ACHN (cell line): ENCODE measurements around the gene MTG1.
"Not testable (repeated sequence)": the region's sequence is repeated elsewhere in the genome, so short reads cannot be mapped to it uniquely, and the experiment has no call there.

Experiments used
- DNase-seq: peaks from one replicate; pipeline ENCODE4 v3.0.0-alpha.2; 2015
- in situ Hi-C: cut with HindIII; loops from 2 replicates; pipeline ENCODE4 v1.10.0; 2017; ENCODE audit warnings: low sequenced_read_pairs, low pct_ligation_motif_present, low pct_unique_long_range_greater_than_20kb

Gene MTG1

DNA sequence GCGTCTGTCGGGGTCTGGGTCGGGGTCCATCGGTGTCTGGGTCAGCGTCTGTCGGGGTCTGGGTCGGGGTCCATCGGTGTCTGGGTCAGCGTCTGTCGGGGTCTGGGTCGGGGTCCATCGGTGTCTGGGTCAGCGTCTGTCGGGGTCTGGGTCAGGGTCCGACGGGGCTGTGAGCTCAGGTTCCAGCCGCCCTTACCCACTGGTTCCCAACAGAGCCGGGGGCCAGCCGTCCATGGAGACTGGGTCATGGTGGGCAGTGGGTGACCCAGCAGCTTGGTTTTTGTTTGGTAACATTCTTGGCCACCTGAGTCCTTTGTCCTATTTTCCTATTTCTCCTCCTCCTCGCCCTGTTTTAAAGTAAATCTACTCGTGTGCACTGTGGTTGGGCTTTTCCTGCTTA, 47.4 kb downstream of the MTG1 start:
- in situ Hi-C loops, DNase-seq: not testable (repeated sequence)

GRCh38 chr10:133441780-133442179, 47.8 kb downstream of the MTG1 start:
- in situ Hi-C loops: no loop called here
- no peak for DNase-seq

DNA sequence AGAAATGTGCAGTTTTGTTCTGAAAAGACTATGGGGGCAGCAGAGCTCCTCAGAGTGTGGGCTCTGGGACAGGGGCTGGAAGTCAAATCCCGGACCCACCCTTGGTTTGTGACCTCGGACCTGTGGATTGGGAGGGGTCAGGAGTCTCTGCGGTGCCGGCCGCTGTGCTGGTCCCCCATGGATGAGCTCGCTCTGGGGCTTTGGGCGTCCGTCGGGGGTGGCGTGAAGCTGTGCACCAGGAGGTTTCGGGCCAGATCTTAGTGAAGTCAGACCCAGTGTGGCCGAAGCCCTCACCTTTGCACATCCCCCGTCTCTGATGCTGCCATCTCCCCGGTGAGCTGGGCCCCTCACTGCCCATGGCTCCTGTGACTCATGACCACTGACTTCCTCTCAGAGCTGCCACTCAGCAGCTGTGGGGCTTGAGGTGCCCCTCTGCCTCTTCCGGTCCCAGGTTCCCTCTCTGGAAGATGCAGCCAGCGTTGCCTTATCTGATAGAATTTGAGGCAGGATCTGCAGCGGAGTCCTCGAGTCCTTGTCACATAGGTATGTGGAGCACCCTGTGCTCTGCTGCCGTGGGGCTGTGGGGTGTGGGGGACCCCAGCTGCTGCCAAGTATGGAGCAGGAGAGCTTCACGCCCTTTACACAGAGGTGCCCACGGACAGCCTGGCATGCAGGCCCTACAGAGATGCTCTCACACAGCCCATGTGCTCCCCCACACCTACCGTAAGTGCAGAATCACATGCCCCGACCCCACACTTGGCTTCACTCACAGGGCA, 48.4 kb downstream of the MTG1 start:
- in situ Hi-C loops: no loop called here
- no peak for DNase-seq

- DNase-seq: no peak
- in situ Hi-C loops: no loop called here
These were observed 49.3 kb downstream of the MTG1 start for GRCh38 chr10:133442967-133443924.

DNA sequence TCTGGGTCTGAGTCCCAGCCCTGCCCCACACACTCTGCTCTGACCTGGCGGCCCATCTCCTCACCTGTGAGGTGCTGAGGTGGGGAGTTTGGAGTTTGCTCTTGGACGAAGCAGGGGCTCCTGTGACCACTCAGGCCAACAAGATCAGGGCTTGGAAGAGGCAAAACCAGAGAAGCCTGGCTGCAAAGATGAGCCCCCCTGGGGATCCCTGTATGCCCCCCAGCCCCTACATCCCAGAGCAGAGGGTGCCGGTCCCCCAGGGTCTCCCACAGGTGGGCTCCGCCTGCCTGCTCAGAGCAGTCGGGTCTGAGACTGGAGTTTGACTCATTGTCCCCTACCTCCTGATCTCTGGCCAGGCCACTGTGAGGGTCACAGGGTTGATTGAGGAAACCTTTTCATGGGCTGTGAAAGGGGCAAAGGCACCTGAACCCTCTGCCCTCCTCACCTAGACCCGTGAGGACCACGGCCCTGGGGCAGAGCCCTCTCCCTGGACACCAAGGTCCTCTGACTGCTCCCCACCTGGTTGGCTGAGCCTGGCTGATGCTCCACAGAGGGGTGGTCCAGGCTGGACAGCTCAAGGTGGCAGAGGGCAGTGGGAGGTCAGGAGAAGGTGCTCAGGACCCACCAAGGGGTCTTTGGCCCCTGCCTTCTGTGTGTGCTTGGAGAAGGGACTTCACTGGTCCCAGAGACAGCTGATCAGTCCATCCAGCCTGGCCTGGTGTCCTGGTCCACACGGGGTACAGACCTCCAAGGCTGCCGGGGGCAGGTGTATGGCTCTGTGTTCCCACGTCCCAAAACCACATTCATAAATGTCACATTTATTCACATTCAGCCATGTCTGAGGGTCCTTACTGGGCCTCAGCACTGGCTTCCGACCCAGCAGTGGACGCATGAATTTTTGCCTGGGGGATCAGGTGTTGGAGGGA, 50.6 kb downstream of the MTG1 start:
- in situ Hi-C loops: no loop called here
- no peak for DNase-seq

DNA sequence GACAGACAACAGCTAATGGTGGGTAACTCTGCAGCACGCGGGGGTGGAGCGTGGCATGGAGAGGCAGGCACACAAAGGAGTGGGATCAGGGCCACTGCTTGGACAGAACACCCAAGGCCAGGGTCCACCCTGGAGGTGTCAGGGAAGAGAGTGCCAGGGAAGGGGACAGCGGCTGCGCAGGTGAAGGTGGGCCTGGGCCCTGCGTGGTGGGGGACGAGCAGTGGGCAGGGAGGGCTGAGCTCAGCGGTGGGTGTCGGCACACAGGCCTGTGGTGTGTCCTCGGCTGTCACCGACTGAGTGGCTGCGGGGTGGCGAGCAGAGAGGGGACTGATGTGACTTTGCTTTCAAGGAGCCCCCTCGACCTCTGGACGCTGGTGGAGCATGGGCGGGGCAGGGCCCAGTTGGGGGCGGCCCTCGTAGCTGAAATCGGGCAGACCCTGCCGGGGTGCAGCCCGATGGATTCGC, 51.3 kb downstream of the MTG1 start:
- DNase-seq: no peak
- in situ Hi-C loops: no loop called here

DNA sequence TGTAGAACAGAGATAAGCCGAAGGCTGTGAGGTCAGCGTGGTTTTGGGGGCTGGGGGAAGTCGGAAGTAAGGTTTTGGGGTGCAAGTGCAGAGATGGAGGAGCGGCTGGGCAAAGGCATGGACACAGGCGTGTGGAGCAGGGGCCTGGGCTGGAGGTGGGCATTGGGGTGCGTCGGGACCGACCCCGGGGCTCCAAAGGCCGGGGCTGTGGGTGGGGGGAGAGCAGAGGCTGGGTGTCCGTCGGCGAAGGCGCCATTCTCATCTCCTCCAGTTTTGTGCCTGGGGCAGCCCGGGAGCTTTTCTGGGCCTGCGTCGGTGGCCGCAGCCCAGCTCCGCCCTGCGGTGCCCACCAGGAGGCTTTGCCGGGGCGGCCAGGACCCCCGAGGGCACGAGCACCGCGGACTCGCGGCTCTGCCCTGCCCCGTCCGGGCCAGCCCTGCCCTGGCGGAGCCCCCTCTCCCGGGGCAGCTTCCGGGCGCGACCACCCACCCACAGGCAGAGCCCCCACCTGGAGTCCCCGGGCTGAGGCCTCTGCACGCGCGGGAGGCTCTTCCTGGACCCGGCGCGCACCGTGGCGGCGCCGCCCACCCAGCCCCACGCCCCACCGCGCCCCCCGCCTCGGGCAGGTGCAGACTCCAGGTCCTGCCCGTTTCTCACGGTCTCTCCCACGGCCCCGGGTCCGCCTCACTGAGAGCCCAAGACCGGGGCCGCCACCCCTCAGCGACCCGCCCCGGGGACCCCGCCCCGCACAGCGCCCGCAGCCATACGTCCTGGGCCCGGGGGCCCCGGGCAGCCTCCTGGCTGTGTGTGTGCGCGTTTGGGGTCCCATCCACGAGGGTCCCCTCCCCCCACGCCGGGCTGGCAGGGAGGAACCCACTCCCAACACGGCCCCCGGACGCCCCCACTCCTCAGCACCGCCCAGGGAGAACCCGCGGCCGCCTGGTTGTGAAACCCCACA, 52.1 kb downstream of the MTG1 start:
- in situ Hi-C loops: no loop called here

DNA sequence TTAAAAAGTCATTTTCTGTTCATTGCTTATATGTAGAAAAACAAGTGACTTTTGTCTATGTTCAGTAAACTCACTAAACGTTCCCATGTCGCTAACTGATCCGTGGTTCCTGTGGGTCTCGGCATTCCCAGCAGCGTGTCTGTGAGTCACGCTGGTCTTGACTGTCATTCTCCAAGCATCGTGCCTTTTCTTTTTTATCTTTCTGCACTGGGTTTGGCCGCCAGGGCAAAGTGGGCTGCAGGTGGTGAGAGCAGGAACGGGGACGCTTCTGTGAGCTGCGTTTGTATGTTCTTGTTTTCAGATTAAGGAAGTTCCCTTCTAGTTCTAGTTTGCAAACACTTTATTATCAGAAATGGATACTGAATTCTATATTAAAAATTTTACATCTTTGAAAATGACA, 53.0 kb downstream of the MTG1 start:
- no peak for DNase-seq
- in situ Hi-C loops: no loop called here

More for the DNA sequence above, 52.1 kb downstream of the MTG1 start:
- no peak for DNase-seq

GRCh38 chr10:133448120-133448519, 54.2 kb downstream of the MTG1 start:
- in situ Hi-C loops: no loop called here
- no peak for DNase-seq

DNA sequence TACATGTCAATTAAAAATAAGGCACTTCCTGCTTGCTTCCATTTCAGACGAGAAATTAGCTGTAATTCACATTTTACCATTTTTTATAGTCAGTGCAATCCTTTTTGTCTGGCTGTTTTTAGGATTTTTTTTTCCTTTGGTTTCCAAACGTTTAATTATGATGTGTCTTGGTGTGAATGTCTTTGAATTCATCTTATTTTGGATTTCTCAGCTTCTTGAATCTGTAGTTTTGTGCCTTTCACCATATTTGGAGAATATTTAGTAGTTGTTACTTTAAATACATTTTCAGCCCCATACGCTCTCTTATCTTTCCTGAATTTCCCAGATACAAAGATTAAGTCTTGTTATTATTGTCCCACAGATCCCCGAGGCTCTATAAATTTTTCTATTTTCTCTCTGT, 57.4 kb downstream of the MTG1 start:
- in situ Hi-C loops: no loop called here
- no peak for DNase-seq

DNA sequence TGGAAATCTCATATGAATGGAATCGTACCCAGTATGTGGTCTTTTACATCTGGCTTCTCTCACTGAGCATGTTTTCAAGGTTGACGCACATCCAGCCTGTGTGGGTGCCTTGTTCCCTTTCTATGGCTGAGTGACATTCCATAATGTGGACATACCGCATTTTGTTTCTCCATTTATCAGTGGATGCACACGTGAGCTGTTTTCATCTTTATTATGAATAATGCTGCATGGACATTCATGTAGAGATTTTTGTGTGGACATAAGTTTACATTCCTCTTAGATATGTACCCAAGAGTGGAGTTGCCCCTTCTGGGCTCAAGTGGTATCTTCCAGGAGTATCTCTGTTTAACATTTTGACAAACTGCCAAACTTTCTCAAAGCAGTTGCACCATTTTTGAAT, 58.5 kb downstream of the MTG1 start:
- in situ Hi-C loops: no loop called here

DNA sequence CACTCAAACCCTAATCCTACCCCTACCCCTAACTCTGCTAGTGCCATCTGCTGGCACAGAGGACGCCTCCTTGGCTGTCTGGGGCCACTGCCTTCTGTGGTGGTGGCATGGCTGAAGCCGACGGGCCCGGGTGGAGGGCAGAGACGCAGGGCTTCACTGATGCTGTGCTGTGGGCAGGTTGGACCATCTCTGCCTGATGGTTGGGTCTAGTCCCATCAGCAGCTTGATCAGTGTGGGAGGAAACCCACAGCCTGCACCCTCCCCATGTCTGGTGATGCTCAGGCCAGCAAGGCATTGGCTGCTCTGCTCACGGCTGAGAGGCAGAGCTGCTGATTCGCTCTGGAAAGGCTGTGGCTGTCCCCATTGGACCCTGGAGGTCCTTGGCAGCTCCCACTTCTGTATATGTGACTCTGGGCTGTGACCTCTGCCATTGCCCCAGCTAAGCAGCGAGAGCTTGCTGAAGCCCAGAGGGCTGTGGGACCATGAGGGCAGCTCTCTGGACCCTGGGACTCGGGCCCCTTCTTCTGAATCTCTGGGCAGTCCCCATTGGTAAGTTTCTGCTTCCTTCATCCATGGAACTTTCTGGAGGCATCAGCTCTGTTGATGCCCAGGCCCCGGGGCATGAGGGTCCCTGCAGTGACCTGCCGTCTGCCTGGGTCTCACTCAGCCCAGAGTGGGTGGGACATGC, 59.7 kb downstream of the MTG1 start, which contains the start of gene SCART1:
TSS of gene SCART1 (plus strand) at position 430 of the 688 bp plus-strand sequence. CDS start at position 483, 53 bp downstream.
- in situ Hi-C loops: no loop called here

More for the DNA sequence above, 58.5 kb downstream of the MTG1 start:
- DNase-seq: no peak

DNA sequence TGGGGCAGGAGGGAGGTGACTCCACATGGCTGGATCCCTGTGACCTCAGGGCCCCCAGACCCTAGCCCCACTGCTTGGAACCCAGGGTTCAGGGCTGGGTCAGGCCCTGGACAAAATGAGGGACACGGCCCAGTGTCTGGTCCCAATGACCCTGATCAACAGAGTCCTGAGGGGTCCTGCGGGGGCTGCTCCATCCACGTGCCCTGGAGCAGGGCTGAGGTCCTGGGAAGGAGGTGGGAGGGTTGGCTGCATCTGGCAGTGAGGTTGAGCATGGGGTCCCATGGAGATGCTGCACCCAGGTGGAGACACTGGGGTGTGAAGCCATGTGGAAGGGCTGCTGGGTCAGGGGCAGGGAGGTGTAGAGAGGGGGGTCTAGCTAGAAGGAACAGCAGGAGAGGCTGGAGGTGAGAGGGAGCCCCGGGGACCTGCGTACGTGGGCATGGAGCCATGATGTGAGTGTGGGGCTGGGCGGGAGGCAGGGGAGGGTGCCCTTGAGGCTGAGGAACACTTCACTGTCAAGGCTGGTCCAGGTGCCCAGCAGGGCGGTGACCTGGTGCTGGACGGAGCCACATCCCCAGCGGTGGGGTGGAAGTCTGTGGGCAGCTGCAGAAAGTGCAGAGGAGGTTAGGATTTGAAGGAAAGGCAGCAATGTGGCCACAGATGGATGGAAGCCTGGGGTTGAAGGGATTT, 60.4 kb downstream of the MTG1 start:
- no peak for DNase-seq
- in situ Hi-C loops: no loop called here

More for the DNA sequence above, 59.7 kb downstream of the MTG1 start, which contains the start of gene SCART1:
- DNase-seq: no peak

GRCh38 chr10:133455196-133455595, 61.2 kb downstream of the MTG1 start:
- DNase-seq: no peak
- in situ Hi-C loops: no loop called here

GRCh38 chr10:133455611-133456031, 61.7 kb downstream of the MTG1 start:
- no peak for DNase-seq
- in situ Hi-C loops: no loop called here
